Measurements from ENCODE around the gene SULT4A1.
"Not testable (repeated sequence)": the region's sequence is repeated elsewhere in the genome, so short reads cannot be mapped to it uniquely, and the experiment has no call there.

The SULT4A1 gene

GRCh38 chr22:43885786-43886185 lies 23.5 kb upstream of the SULT4A1 start:
- DNase-seq, result no peak

GRCh38 chr22:43885319-43885671 lies 23.0 kb upstream of the SULT4A1 start:
- no peak for DNase-seq

- DNase-seq, result no peak
These were observed 22.4 kb upstream of the SULT4A1 start for GRCh38 chr22:43884600-43885318.

GRCh38 chr22:43883719-43884415 lies 21.6 kb upstream of the SULT4A1 start:
- no peak for DNase-seq

GRCh38 chr22:43883012-43883661 lies 20.8 kb upstream of the SULT4A1 start:
- DNase-seq, result peak; percentile 96

GRCh38 chr22:43882122-43882767 lies 19.9 kb upstream of the SULT4A1 start:
- DNase-seq, result peak; percentile 49

GRCh38 chr22:43881091-43882061 lies 19.1 kb upstream of the SULT4A1 start:
- peak; percentile 52 for DNase-seq

- DNase-seq, result peak; percentile 45
These were observed 18.3 kb upstream of the SULT4A1 start for GRCh38 chr22:43880541-43880991.

GRCh38 chr22:43879901-43880540 lies 17.7 kb upstream of the SULT4A1 start:
- DNase-seq, result peak; percentile 37

- DNase-seq, result peak; percentile 29
These were observed 16.7 kb upstream of the SULT4A1 start for GRCh38 chr22:43878831-43879550.

- peak; percentile 22 for DNase-seq
These were observed 15.9 kb upstream of the SULT4A1 start for GRCh38 chr22:43878079-43878795.

GRCh38 chr22:43876866-43877509 lies 14.7 kb upstream of the SULT4A1 start:
- DNase-seq, result peak; percentile 40

GRCh38 chr22:43869799-43870198 lies 7.5 kb upstream of the SULT4A1 start:
- DNase-seq, result no peak

- DNase-seq, result not testable (repeated sequence)
These were observed 6.7 kb upstream of the SULT4A1 start for GRCh38 chr22:43869001-43869400.

GRCh38 chr22:43867839-43868635 lies 5.7 kb upstream of the SULT4A1 start:
- peak; percentile 86 for DNase-seq

- DNase-seq, result no peak
These were observed 529 bp upstream of the SULT4A1 start for GRCh38 chr22:43862882-43863202.

- DNase-seq, result no peak
These were observed 784 bp downstream of the SULT4A1 start for GRCh38 chr22:43861529-43861928.

- no peak for DNase-seq
These were observed 1.5 kb downstream of the SULT4A1 start for GRCh38 chr22:43860831-43861230.

- DNase-seq, result no peak
These were observed 2.2 kb downstream of the SULT4A1 start for GRCh38 chr22:43860126-43860525.

Data from islet precursor cell (in vitro differentiated cells).